ENCODE measurements around the gene POLRMT. TPM values are rescaled to one million over a fixed set of nuclear protein-coding genes. Genes with fewer than 3 reads are reported as not detected.

The POLRMT gene
- total RNA-seq, 1 experiment from 2014 or later: 40.9 TPM

DNA sequence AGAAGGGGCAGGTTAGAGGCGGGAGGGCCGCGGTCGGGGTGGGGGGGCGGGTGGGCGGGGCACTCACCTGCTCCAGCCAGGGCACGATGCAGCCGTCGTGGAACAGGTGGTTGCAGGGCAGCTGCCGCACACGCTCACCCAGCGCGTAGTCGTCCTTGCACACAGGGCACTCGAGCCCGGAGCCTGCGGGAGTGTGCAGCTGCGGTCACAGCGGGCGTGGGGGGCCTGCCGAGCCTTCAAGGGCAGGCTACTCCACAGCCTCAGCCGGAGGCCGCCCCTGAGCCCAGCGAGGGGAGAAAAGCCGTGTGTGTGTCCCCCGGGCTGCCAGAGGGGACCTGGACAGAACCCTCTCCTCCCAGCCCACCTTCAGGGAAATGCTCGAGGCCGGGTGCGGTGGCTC lies 15.0 kb upstream of the POLRMT start:
- no TSS peak for BruUV-seq (replicated peaks)
- no peak for DNase-seq (ENCODE audit: unreplicated experiment)
- intact Hi-C loops (cut with micrococcal nuclease): no loop called here
- CTCF ChIA-PET: no interaction called here
- Mint-ChIP-seq H3K27me3 (ENCODE audit: insufficient read depth, unreplicated experiment) (no peaks in the 10 kb centered on the region), H3K4me3 (ENCODE audit: unreplicated experiment) (no peak overlapping the region), H3K4me1 (ENCODE audit: insufficient read depth, unreplicated experiment) (no peaks in the 10 kb centered on the region), H3K36me3 (ENCODE audit: insufficient read depth, unreplicated experiment) (peaks cover 54% of the 10 kb centered on the region), H3K27ac (ENCODE audit: low read depth, unreplicated experiment) (no peak overlapping the region), H3K9me3 (ENCODE audit: unreplicated experiment) (no peaks in the 10 kb centered on the region)
- POLR2A ChIA-PET: interaction anchor here (0.6 kb wide), 1 partner anchor 29 kb away, joined by 3 read pairs; no protein-coding TSS in a partner anchor
- TF ChIP-seq, protein P1, sequence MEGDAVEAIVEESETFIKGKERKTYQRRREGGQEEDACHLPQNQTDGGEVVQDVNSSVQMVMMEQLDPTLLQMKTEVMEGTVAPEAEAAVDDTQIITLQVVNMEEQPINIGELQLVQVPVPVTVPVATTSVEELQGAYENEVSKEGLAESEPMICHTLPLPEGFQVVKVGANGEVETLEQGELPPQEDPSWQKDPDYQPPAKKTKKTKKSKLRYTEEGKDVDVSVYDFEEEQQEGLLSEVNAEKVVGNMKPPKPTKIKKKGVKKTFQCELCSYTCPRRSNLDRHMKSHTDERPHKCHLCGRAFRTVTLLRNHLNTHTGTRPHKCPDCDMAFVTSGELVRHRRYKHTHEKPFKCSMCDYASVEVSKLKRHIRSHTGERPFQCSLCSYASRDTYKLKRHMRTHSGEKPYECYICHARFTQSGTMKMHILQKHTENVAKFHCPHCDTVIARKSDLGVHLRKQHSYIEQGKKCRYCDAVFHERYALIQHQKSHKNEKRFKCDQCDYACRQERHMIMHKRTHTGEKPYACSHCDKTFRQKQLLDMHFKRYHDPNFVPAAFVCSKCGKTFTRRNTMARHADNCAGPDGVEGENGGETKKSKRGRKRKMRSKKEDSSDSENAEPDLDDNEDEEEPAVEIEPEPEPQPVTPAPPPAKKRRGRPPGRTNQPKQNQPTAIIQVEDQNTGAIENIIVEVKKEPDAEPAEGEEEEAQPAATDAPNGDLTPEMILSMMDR (IDR thresholded peaks at IDR 0.05; ENCODE audit: unreplicated experiment): no peak

DNA sequence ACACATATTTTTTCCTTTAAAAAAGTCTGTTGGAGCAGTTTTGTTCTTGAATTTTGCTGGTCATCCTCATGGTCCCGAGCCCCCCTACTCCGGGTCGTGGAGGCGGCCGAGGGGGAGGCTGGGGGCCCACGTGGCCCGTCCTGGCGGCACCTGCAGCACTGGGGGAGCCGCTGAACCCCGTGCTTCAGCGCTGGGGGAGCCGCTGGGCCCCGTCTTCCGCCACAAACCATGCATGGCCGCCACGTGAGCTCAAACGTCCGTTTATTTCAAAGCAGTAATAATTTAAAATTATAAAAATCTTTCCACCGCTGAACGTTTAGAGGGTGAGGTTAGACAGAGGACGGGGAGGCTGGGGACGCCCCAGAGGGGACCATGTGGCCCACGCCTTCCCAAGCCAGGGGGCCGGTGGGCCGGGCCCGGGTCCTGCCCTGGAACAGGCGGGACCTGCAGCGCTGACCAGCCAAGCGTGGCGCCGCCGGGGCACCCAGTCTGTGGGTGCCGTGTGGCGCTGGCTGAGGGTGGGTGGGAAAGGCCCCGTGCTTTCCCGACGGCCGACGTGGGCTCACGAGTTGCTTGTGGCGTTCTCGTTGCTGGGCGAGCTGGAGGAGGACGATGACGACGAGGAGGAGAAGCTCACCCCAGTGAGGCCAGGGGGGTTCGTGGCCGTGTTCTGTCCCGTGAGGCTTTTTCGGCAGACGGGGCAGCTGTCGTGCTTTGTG lies 14.4 kb upstream of the POLRMT start:
- BruUV-seq (replicated peaks): TSS peak; percentile 68
- intact Hi-C loops (cut with micrococcal nuclease): no loop called here
- no peak for DNase-seq (ENCODE audit: unreplicated experiment)
- CTCF ChIA-PET: no interaction called here
- TF ChIP-seq, protein P1 (IDR thresholded peaks at IDR 0.05; ENCODE audit: unreplicated experiment): no peak
- no peaks in the 10 kb centered on the region for H3K27me3 Mint-ChIP-seq (ENCODE audit: insufficient read depth, unreplicated experiment)
- H3K36me3 Mint-ChIP-seq (ENCODE audit: insufficient read depth, unreplicated experiment): peaks cover 49% of the 10 kb centered on the region
- no peaks in the 10 kb centered on the region for H3K9me3 Mint-ChIP-seq (ENCODE audit: unreplicated experiment)
- H3K4me3 Mint-ChIP-seq (ENCODE audit: unreplicated experiment): no peak overlapping the region
- POLR2A ChIA-PET: interaction anchor here (0.6 kb wide), 1 partner anchor 29 kb away, joined by 3 read pairs; no protein-coding TSS in a partner anchor
- no peak overlapping the region for H3K27ac Mint-ChIP-seq (ENCODE audit: low read depth, unreplicated experiment)
- H3K4me1 Mint-ChIP-seq (ENCODE audit: insufficient read depth, unreplicated experiment): no peaks in the 10 kb centered on the region

DNA sequence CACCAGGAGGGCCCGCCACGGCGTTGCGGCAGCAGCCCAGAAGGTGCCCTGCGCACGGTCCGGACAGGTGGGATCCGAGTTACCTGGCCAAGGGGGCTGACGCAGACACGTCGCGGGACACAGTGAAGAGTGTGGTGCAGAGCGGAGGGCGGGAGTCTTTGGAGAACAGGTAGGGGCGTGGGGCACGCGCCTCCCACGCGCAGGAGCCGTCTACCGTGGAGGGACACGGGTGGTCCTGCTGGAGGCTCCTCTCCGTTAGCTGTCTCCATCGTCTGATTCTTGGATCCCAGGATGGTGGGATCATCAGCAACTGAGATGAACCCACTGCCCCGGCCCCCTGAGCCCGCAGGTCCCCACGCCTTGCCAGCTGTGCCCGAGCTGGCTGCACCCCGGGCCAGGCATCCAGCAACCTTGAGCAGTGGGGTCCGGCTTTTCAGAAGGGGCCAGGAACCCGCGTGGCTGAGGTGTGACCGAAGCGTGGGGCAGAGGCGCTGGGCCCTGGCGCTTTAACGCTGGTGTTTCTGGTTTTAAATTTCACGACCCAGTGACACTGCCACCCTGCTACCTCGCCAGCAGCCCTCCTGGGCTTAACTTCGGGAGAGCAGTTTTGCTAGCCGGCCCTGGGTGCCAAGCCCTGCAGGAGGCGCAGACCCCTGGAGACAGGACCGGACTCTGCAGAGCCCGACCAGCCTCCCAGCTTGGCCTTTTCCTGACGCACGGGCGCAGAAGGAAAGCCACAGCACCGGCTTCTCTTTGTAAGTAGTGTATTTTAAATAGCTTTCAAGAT lies 13.6 kb upstream of the POLRMT start:
- Mint-ChIP-seq H3K27ac (ENCODE audit: low read depth, unreplicated experiment) (no peak overlapping the region), H3K4me3 (ENCODE audit: unreplicated experiment) (no peak overlapping the region), H3K27me3 (ENCODE audit: insufficient read depth, unreplicated experiment) (no peaks in the 10 kb centered on the region), H3K4me1 (ENCODE audit: insufficient read depth, unreplicated experiment) (no peaks in the 10 kb centered on the region), H3K9me3 (ENCODE audit: unreplicated experiment) (no peaks in the 10 kb centered on the region), H3K36me3 (ENCODE audit: insufficient read depth, unreplicated experiment) (peaks cover 49% of the 10 kb centered on the region)
- intact Hi-C loops (cut with micrococcal nuclease): no loop called here
- TF ChIP-seq, protein P1 (IDR thresholded peaks at IDR 0.05; ENCODE audit: unreplicated experiment): no peak
- no peak for DNase-seq (ENCODE audit: unreplicated experiment)
- POLR2A ChIA-PET: no interaction called here
- no TSS peak for BruUV-seq (replicated peaks)
- CTCF ChIA-PET: no interaction called here

- Mint-ChIP-seq H3K4me3 (ENCODE audit: unreplicated experiment) (no peak overlapping the region), H3K4me1 (ENCODE audit: insufficient read depth, unreplicated experiment) (no peaks in the 10 kb centered on the region), H3K36me3 (ENCODE audit: insufficient read depth, unreplicated experiment) (peaks cover 44% of the 10 kb centered on the region), H3K9me3 (ENCODE audit: unreplicated experiment) (no peaks in the 10 kb centered on the region), H3K27me3 (ENCODE audit: insufficient read depth, unreplicated experiment) (no peaks in the 10 kb centered on the region), H3K27ac (ENCODE audit: low read depth, unreplicated experiment) (no peak overlapping the region)
- TF ChIP-seq, protein P1 (IDR thresholded peaks at IDR 0.05; ENCODE audit: unreplicated experiment): no peak
- no peak for DNase-seq (ENCODE audit: unreplicated experiment)
- POLR2A ChIA-PET: no interaction called here
- BruUV-seq (replicated peaks): no TSS peak
- CTCF ChIA-PET: no interaction called here
- intact Hi-C loops (cut with micrococcal nuclease): no loop called here
These were observed 12.8 kb upstream of the POLRMT start for GRCh38 chr19:645912-646778.
